Adrenal gland (tissue), 12 donors: ENCODE data around the gene VEPH1. TPM values are rescaled to one million over a fixed set of nuclear protein-coding genes. Genes with fewer than 3 reads are reported as not detected.

Experiments used
- DNase-seq, 7 donors: peaks; one replicate each; pipeline ENCODE4 v3.0.0-alpha.2; 2019 to 2020
- H3K27ac ChIP-seq, 5 donors: fragments of 200-600 bp; sonication (generic) in 4 of 5; 1 replicate in 3 of 5; 2 replicates in 2 of 5; pipeline versions ENCODE4 v1.5.1 to v1.8.0; 2016 to 2020; ENCODE audit warnings: mild to moderate bottlenecking in 1 of 5
- H3K27me3 ChIP-seq: fragments of 200-600 bp; 2 replicates; pipeline ENCODE4 v1.8.0; 2021
- H3K36me3 ChIP-seq, 2 donors: fragments of 200-600 bp; replicated peaks in 1 of 2; 1 replicate in 1 of 2; 2 replicates in 1 of 2; pipeline versions ENCODE4 v1.5.1 to v1.8.0; 2018 to 2022
- H3K4me1 ChIP-seq, 2 donors: fragments of 200-600 bp; replicated peaks in 1 of 2; 1 replicate in 1 of 2; 2 replicates in 1 of 2; pipeline versions ENCODE4 v1.5.1 to v1.8.0; 2018 to 2021
- H3K4me3 ChIP-seq, 4 donors: fragments of 200-600 bp; sonication (generic) in 3 of 4; one replicate each; pipeline ENCODE4 v1.5.1; 2016 to 2018
- H3K9me3 ChIP-seq, 3 donors: fragments of 200-600 bp; sonication (generic) in 1 of 3; replicated peaks in 1 of 3; 1 replicate in 2 of 3; 2 replicates in 1 of 3; pipeline versions ENCODE4 v1.5.1 to v1.8.0; 2016 to 2021
- POLR2A ChIP-seq, 2 donors: fragments of 450-650 bp; IDR thresholded peaks; one replicate each; pipeline ENCODE4 v1.6.1; 2017; ENCODE audit warnings: antibody characterized with exemption in 2 of 2, mild to moderate bottlenecking in 2 of 2, moderate library complexity in 1 of 2
- WGBS, 4 donors: extraction: QIAGEN DNeasy Blood & Tissue Kit in 2 of 4; methylation state at CpG; one replicate each; pipeline versions ENCODE4 v1.1.5 to v1.1.7; 2013 to 2017; 5-methylcytosine and 5-hydroxymethylcytosine counted together
- intact Hi-C, 2 donors: fragments of 100-400 bp; cut with DNase I; formaldehyde crosslinking; loops; one replicate each; pipeline versions ENCODE4 v1.14.1 to v1.15.0; 2022 to 2023
- polyA plus RNA-seq, 3 donors: library from polyadenylated mRNA; stranded (reverse); fragments of 200-250 nt in 2 of 3; fragments of 350-450 nt in 1 of 3; fragmentation: Illumina TruSeq in 1 of 3; extraction: RNeasy Lipid Tissue Mini Kit (QIAGEN cat#74804) in 1 of 3; gene quantifications; one replicate each; pipeline ENCODE4 v1.2.3, GENCODE V29; 2013 to 2014
- total RNA-seq, 9 donors: library from RNA; depleted of rRNA in 4 of 9; stranded (reverse); fragments of >200 nt in 4 of 9; fragments of 120-200 nt in 1 of 9; fragmentation: NEBNext Ultra II Directional in 1 of 9; extraction: Animal tissue kit (Norgen Biotek cat#: 25700) in 1 of 9; gene quantifications; one replicate each; pipeline versions ENCODE4 v1.1.0 to v1.2.4, GENCODE V29; 2013 to 2023
- TF ChIP-seq, protein P1 (sequence below), 6 experiments: fragments of 450-650 bp in 4 of 6; fragments of 200-600 bp in 2 of 6; sonication (generic) in 1 of 6; IDR thresholded peaks; 1 replicate in 5 of 6; 2 replicates in 1 of 6; pipeline versions ENCODE4 v1.5.1 to v1.8.0; 2016 to 2021; ENCODE audit warnings: antibody characterized with exemption in 6 of 6, mild to moderate bottlenecking in 2 of 6, moderate library complexity in 1 of 6
- donor health status: healthy with polysubstance abuse.
- donor health status: Bipolar disorder and iron deficiency.
- donor health status: DM: yes; HTN: yes; CAD: no.
- donor health status: DM: no; HTN: no; CAD: no.
- donor health status: DM: no; HTN: no; CAD: no.
- donor health status: DM: yes; HTN: yes; CAD: no.

VEPH1 gene
- total and polyA plus RNA-seq, 12 donors, result 16.0 to 124 (median 55.2) TPM

DNA sequence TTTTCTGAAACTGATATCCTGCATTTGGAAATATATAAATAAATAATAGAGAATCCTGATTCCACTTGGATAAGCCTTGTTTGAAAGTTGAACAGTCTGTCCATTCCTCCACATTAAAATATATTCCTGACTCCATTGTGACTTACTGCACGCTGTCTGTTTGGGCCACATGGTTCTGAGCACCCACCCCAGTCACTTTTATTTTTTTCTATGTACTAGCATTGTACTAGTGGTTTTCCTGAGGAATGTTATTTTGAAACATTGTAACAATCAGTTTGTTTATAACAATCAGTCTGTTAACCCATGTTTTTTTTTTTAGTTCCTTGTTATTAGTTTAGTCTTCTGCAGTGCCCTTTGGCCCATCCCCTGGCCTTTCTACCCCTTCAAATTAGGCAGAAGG, 255.8 kb downstream of the VEPH1 start:
- WGBS, 4 donors, result 71 to 85% (median 83%) methylated on average over 1 of the region's 1 CpG
- TF ChIP-seq, protein P1, sequence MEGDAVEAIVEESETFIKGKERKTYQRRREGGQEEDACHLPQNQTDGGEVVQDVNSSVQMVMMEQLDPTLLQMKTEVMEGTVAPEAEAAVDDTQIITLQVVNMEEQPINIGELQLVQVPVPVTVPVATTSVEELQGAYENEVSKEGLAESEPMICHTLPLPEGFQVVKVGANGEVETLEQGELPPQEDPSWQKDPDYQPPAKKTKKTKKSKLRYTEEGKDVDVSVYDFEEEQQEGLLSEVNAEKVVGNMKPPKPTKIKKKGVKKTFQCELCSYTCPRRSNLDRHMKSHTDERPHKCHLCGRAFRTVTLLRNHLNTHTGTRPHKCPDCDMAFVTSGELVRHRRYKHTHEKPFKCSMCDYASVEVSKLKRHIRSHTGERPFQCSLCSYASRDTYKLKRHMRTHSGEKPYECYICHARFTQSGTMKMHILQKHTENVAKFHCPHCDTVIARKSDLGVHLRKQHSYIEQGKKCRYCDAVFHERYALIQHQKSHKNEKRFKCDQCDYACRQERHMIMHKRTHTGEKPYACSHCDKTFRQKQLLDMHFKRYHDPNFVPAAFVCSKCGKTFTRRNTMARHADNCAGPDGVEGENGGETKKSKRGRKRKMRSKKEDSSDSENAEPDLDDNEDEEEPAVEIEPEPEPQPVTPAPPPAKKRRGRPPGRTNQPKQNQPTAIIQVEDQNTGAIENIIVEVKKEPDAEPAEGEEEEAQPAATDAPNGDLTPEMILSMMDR (IDR thresholded peaks at IDR 0.05), result no peak
- no peak for TF ChIP-seq POLR2A (IDR thresholded peaks at IDR 0.05)
- Histone ChIP-seq H3K27ac (no peak overlapping the region), H3K9me3 (no peaks in the 10 kb centered on the region), H3K4me3 (no peak overlapping the region), H3K36me3 (no peaks in the 10 kb centered on the region), H3K4me1 (peaks cover 7 to 26% of the 10 kb centered on the region in 2 donors), H3K27me3 (no peaks in the 10 kb centered on the region)
- no peak for DNase-seq
- intact Hi-C loops, result no loop called here

DNA sequence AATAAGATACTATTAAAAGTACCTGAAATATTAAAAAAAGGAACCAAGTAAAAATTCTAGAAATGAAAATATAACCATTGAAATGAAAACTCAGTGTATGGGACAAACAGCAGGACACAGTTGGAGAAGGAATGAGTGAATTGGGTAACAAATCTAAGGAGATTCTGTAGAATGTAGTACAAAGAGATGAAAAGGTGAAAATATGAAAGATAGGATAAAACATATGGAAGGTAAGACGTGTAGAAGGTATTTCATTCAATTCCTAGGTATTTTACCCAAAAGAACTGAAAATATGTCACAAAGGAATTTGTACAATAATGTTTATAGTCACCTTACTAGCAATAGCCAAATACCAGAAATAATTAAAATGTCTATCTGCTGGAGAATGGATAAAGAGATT, 260.4 kb downstream of the VEPH1 start:
- no peaks in the 10 kb centered on the region for H3K9me3 ChIP-seq
- H3K36me3 ChIP-seq, result no peaks in the 10 kb centered on the region
- no peak overlapping the region for H3K4me3 ChIP-seq
- intact Hi-C loops, result no loop called here
- TF ChIP-seq, protein P1 (IDR thresholded peaks at IDR 0.05), result no peak
- TF ChIP-seq POLR2A (IDR thresholded peaks at IDR 0.05), result no peak
- WGBS, 4 donors, result 83 to 91% (median 87%) methylated on average over 1 of the region's 1 CpG
- no peak overlapping the region for H3K27ac ChIP-seq
- no peaks in the 10 kb centered on the region for H3K27me3 ChIP-seq
- DNase-seq, result no peak
- peaks cover 0 to 9% of the 10 kb centered on the region in 2 donors for H3K4me1 ChIP-seq

DNA sequence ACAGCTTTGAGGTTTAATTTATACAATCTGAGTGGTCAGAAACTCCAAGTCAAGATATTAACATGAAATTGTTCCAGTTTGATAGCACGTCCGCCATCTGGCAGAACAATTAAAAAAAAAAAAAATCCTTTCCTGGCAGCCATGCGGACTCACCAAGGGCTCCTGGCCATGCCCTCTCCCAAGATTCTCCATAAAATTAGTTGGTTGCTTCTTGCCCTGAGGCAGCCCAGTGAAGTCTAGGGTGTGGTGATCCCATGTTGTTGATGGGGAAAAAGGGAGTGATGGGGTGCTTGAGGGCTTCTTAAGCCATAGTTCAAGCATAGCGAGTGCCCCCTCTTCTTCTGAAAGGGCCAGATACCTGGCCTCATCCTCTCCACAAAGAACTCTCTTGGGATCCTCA, 261.6 kb downstream of the VEPH1 start:
- H3K4me1 ChIP-seq, result no peaks in the 10 kb centered on the region
- intact Hi-C loops, result no loop called here
- no peaks in the 10 kb centered on the region for H3K9me3 ChIP-seq
- H3K36me3 ChIP-seq, result no peaks in the 10 kb centered on the region
- 94 to 98% (median 97%) methylated on average over 4 of the region's 4 CpGs for WGBS, 4 donors
- H3K27me3 ChIP-seq, result no peaks in the 10 kb centered on the region
- H3K4me3 ChIP-seq, result no peak overlapping the region
- TF ChIP-seq POLR2A (IDR thresholded peaks at IDR 0.05), result no peak
- TF ChIP-seq, protein P1 (IDR thresholded peaks at IDR 0.05), result no peak
- no peak for DNase-seq
- no peak overlapping the region for H3K27ac ChIP-seq

DNA sequence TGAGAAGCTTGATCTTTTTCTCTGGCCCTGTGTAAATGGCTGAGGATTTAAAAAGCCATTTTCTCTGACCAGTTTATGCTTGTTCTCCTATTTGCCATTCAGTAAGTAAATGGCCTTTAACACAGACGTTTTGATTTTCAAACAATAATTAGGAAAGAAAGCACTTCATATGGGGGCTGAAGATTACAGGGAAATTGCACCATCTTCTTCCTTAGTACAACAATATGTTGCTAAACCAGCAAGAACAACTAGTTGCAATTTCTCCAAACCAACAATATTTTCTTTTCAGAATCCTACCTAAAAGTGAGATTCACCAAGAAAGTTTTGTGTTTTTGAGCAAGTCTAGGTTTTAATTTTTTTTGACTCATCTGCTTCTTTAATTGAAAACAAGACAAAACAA, 262.8 kb downstream of the VEPH1 start:
- 23 to 43% (median 30%) methylated on average over 1 of the region's 1 CpG for WGBS, 4 donors
- intact Hi-C loops, result no loop called here

More for the DNA sequence above, 262.8 kb downstream of the VEPH1 start:
- no peak overlapping the region for H3K4me3 ChIP-seq
- TF ChIP-seq, protein P1 (IDR thresholded peaks at IDR 0.05), result no peak
- no peak for TF ChIP-seq POLR2A (IDR thresholded peaks at IDR 0.05)
- no peaks in the 10 kb centered on the region for H3K4me1 ChIP-seq
- no peaks in the 10 kb centered on the region for H3K27me3 ChIP-seq
- no peaks in the 10 kb centered on the region for H3K9me3 ChIP-seq
- H3K36me3 ChIP-seq, result no peaks in the 10 kb centered on the region
- H3K27ac ChIP-seq, result no peak overlapping the region
- no peak for DNase-seq
